Lung (tissue), 12 donors: ENCODE results near the gene CATSPERB. TPM values are rescaled to one million over a fixed set of nuclear protein-coding genes. Genes with fewer than 3 reads are reported as not detected.

Experiments
- ATAC-seq: fragments of 200-7000 bp; cut with Tn5 transposase; one replicate; pipeline ENCODE4 v1.9.1; 2020; ENCODE audit warnings: moderate number of reproducible peaks; ENCODE audit not compliant: insufficient read depth, low FRiP score
- DNase-seq, 3 donors: peaks; one replicate each; pipeline ENCODE4 v3.0.0-alpha.2; 2013 to 2017
- H3K27ac ChIP-seq, 2 donors: one replicate each; pipeline ENCODE4 v1.5.1; 2013; ENCODE audit warnings: mild to moderate bottlenecking in 2 of 2, moderate library complexity in 2 of 2, control low read depth in 1 of 2, inconsistent platforms in 1 of 2, low read depth in 1 of 2, low read length in 1 of 2
- H3K27me3 ChIP-seq, 3 donors: one replicate each; pipeline ENCODE4 v1.5.1; 2013; ENCODE audit warnings: low read length in 2 of 3; ENCODE audit not compliant: control insufficient read depth in 3 of 3, insufficient read depth in 3 of 3
- H3K36me3 ChIP-seq, 4 donors: one replicate each; pipeline ENCODE4 v1.5.1; 2013; ENCODE audit warnings: low read length in 4 of 4, mild to moderate bottlenecking in 1 of 4, moderate library complexity in 1 of 4; ENCODE audit not compliant: control insufficient read depth in 4 of 4, insufficient read depth in 4 of 4
- H3K4me1 ChIP-seq, 5 donors: one replicate each; pipeline ENCODE4 v1.5.1; 2013; ENCODE audit warnings: low read length in 5 of 5, mild to moderate bottlenecking in 2 of 5, moderate library complexity in 1 of 5; ENCODE audit not compliant: control insufficient read depth in 5 of 5, insufficient read depth in 5 of 5
- H3K4me3 ChIP-seq: one replicate; pipeline ENCODE4 v1.5.1; 2013; ENCODE audit warnings: mild to moderate bottlenecking, control low read depth, moderate library complexity
- H3K9ac ChIP-seq, 2 donors: one replicate each; pipeline ENCODE4 v1.5.1; 2013; ENCODE audit warnings: low read length in 2 of 2, control low read depth in 1 of 2; ENCODE audit not compliant: insufficient read depth in 1 of 2
- H3K9me3 ChIP-seq, 4 donors: one replicate each; pipeline ENCODE4 v1.5.1; 2013; ENCODE audit warnings: low read length in 3 of 4, mild to moderate bottlenecking in 1 of 4, moderate library complexity in 1 of 4; ENCODE audit not compliant: control insufficient read depth in 4 of 4, insufficient read depth in 3 of 4
- CTCF ChIP-seq: IDR thresholded peaks from 2 replicates; pipeline ENCODE4 v1.5.1; 2012; ENCODE audit warnings: mild to moderate bottlenecking; ENCODE audit errors: control extremely low read depth, extremely low read depth
- WGBS, 2 donors: extraction: QIAGEN DNeasy Blood & Tissue Kit; methylation state at CpG; one replicate each; pipeline ENCODE4 v1.1.7; 2013; 5-methylcytosine and 5-hydroxymethylcytosine counted together
- polyA plus RNA-seq, 2 donors: library from polyadenylated mRNA; stranded (reverse); fragments of 200-250 nt; gene quantifications; one replicate each; pipeline ENCODE4 v1.2.1, GENCODE V29; 2013
- total RNA-seq, 2 donors: library from RNA; depleted of rRNA in 1 of 2; stranded (reverse); fragments of >200 nt in 1 of 2; gene quantifications; one replicate each; pipeline ENCODE4 v1.2.1, GENCODE V29; 2014 to 2021
- donor health status: control.
- donor health status: control.
- donor health status: Bipolar disorder and iron deficiency.
- donor health status: healthy.
- donor health status: DM: yes; HTN: yes; CAD: no.

CATSPERB gene
- total and polyA plus RNA-seq, 4 donors: 0.57 to 9.0 (median 4.3) TPM

- H3K9ac ChIP-seq: no peak overlapping the region
- ATAC-seq (no peak), DNase-seq (peak in 1 of 3 donors; percentile 25)
- H3K36me3 ChIP-seq: no peaks in the 10 kb centered on the region
- H3K4me1 ChIP-seq: no peaks in the 10 kb centered on the region
- H3K27ac ChIP-seq: no peak overlapping the region
- TF ChIP-seq CTCF: no peak
- no peaks in the 10 kb centered on the region for H3K27me3 ChIP-seq
- H3K9me3 ChIP-seq: no peaks in the 10 kb centered on the region
- 74 to 75% methylated on average over 1 of the region's 1 CpG for WGBS, 2 donors
- no peak overlapping the region for H3K4me3 ChIP-seq
Observed at GRCh38 chr14:91654836-91655235, 77.0 kb downstream of the CATSPERB start.

GRCh38 chr14:91653451-91653850 lies 78.4 kb downstream of the CATSPERB start:
- Histone ChIP-seq H3K9ac (no peak overlapping the region), H3K36me3 (no peaks in the 10 kb centered on the region), H3K27ac (no peak overlapping the region), H3K4me1 (no peaks in the 10 kb centered on the region), H3K27me3 (no peaks in the 10 kb centered on the region), H3K9me3 (no peaks in the 10 kb centered on the region), H3K4me3 (no peak overlapping the region)
- DNase-seq: no peak
- WGBS, 2 donors: 93 to 98% methylated on average over 2 of the region's 2 CpGs
- ATAC-seq: no peak
- TF ChIP-seq CTCF: no peak

- H3K36me3 ChIP-seq: no peaks in the 10 kb centered on the region
- DNase-seq: peak; percentile 18 to 62 (median 38)
Observed at GRCh38 chr14:91649930-91650329, 82.0 kb downstream of the CATSPERB start.

More at GRCh38 chr14:91649930-91650329, 82.0 kb downstream of the CATSPERB start:
- no peaks in the 10 kb centered on the region for H3K4me1 ChIP-seq
- H3K27me3 ChIP-seq: no peaks in the 10 kb centered on the region
- peak; percentile 28 for TF ChIP-seq CTCF
- ATAC-seq: no peak
- H3K9me3 ChIP-seq: no peaks in the 10 kb centered on the region
- no peak overlapping the region for H3K4me3 ChIP-seq
- no peak overlapping the region for H3K9ac ChIP-seq
- 19 to 35% methylated on average over 2 of the region's 2 CpGs for WGBS, 2 donors
- H3K27ac ChIP-seq: no peak overlapping the region
